SK-N-SH (cell line): ENCODE data around the gene ABHD2. TPM values are rescaled to one million over a fixed set of nuclear protein-coding genes. Genes with fewer than 3 reads are reported as not detected.

ENCODE experiments used
- CTCF ChIA-PET: fragments of 300-600, 350-600 bp; formaldehyde crosslinking; extraction: SDS; loops from one replicate; lab custom pipeline; 2021; lab: Yijun Ruan, JAX
- POLR2A ChIA-PET: fragments of 350-600 bp; sonication (Branson Sonifier 250); formaldehyde crosslinking; extraction: SDS; loops from one replicate; lab custom pipeline; 2020; ENCODE audit warnings: antibody characterized with exemption, inconsistent platforms; lab: Yijun Ruan, JAX
- DNase-seq: peaks from one replicate; pipeline ENCODE4 v3.0.0; 2012
- H2AFZ ChIP-seq: fragments of 200-600 bp; sonication (generic); 2 replicates; pipeline ENCODE4 v1.8.1; 2016; ENCODE audit warnings: antibody characterized with exemption, mild to moderate bottlenecking, low read depth
- H3F3A ChIP-seq: fragments of 200-600 bp; sonication (generic); replicated peaks from 2 replicates; pipeline ENCODE3; 2016; ENCODE audit warnings: antibody characterized with exemption, mild to moderate bottlenecking; ENCODE audit not compliant: insufficient read depth
- H3K27ac ChIP-seq, 2 experiments: fragments of 200-500 bp in 1 of 2; fragments of 200-600 bp in 1 of 2; sonication (Bioruptor generic) in 1 of 2; sonication (generic), shearing (Covaris generic) in 1 of 2; 2 replicates each; pipeline versions ENCODE4 v1.5.1 to v1.6.1; 2014 to 2016; ENCODE audit warnings: low read depth in 2 of 2, inconsistent platforms in 1 of 2, low read length in 1 of 2, mild to moderate bottlenecking in 1 of 2, mixed read lengths in 1 of 2
- H3K27me3 ChIP-seq: fragments of 200-600 bp; sonication (generic), shearing (Covaris generic); 2 replicates; pipeline ENCODE4 v1.6.1; 2016; ENCODE audit warnings: mixed run types; ENCODE audit not compliant: insufficient read depth
- H3K36me3 ChIP-seq, 2 experiments: fragments of 200-500 bp in 1 of 2; fragments of 200-600 bp in 1 of 2; sonication (Bioruptor generic) in 1 of 2; sonication (generic) in 1 of 2; replicated peaks in 1 of 2; 2 replicates each; pipeline versions ENCODE3 to v1.5.1; 2014 to 2016; ENCODE audit warnings: low read length in 1 of 2, mild to moderate bottlenecking in 1 of 2; ENCODE audit not compliant: insufficient read depth in 2 of 2, control insufficient read depth in 1 of 2
- H3K4me1 ChIP-seq, 2 experiments: fragments of 200-500 bp in 1 of 2; fragments of 200-600 bp in 1 of 2; sonication (Bioruptor generic) in 1 of 2; sonication (generic), shearing (Covaris generic) in 1 of 2; 2 replicates each; pipeline versions ENCODE4 v1.5.1 to v1.6.1; 2014 to 2016; ENCODE audit warnings: low read depth in 1 of 2, low read length in 1 of 2, mixed run types in 1 of 2; ENCODE audit not compliant: insufficient read depth in 2 of 2, control insufficient read depth in 1 of 2
- H3K4me2 ChIP-seq: fragments of 200-600 bp; sonication (generic), shearing (Covaris generic); 2 replicates; pipeline ENCODE4 v1.6.1; 2017; ENCODE audit warnings: mixed run types
- H3K4me3 ChIP-seq, 2 experiments: fragments of 200-500 bp in 1 of 2; fragments of 200-600 bp in 1 of 2; sonication (Bioruptor generic) in 1 of 2; sonication (generic), shearing (Covaris generic) in 1 of 2; 2 replicates each; pipeline versions ENCODE4 v1.5.1 to v1.8.1; 2014 to 2016; ENCODE audit warnings: low read depth in 2 of 2, inconsistent platforms in 1 of 2, low read length in 1 of 2, mild to moderate bottlenecking in 1 of 2, mixed read lengths in 1 of 2, moderate library complexity in 1 of 2
- H3K79me2 ChIP-seq: fragments of 200-600 bp; sonication (generic); 2 replicates; pipeline ENCODE4 v1.8.1; 2017; ENCODE audit warnings: mild to moderate bottlenecking; ENCODE audit not compliant: insufficient read depth
- H3K9ac ChIP-seq: fragments of 200-600 bp; sonication (generic); 2 replicates; pipeline ENCODE4 v1.6.1; 2017; ENCODE audit warnings: mixed run types
- H3K9me2 ChIP-seq: fragments of 200-600 bp; sonication (generic); 2 replicates; pipeline ENCODE4 v1.6.1; 2017; ENCODE audit warnings: mixed run types
- H3K9me3 ChIP-seq: fragments of 200-600 bp; sonication (generic); 2 replicates; pipeline ENCODE4 v1.6.1; 2017; ENCODE audit warnings: mixed run types, mild to moderate bottlenecking, moderate library complexity
- H4K20me1 ChIP-seq: fragments of 200-600 bp; sonication (generic); 2 replicates; pipeline ENCODE4 v1.6.1; 2017; ENCODE audit warnings: mild to moderate bottlenecking, mixed run types; ENCODE audit not compliant: insufficient read depth
- CHD2 ChIP-seq: fragments of 150-350 bp; IDR thresholded peaks from 2 replicates; pipeline ENCODE4 v1.6.1; 2018; ENCODE audit warnings: low read length; ENCODE audit not compliant: partially characterized antibody
- ELF1 ChIP-seq: IDR thresholded peaks from 2 replicates; pipeline ENCODE4 v1.4.0; 2012
- EZH2phosphoT487 ChIP-seq: fragments of 200-600 bp; sonication (generic); IDR thresholded peaks from 2 replicates; pipeline ENCODE4 v1.6.1; 2017; ENCODE audit warnings: low read depth, mixed run types, mild to moderate bottlenecking, antibody characterized with exemption, moderate library complexity, borderline replicate concordance
- FOXJ3 ChIP-seq: sonication (generic); formaldehyde crosslinking; IDR thresholded peaks from 2 replicates; pipeline ENCODE4 v1.5.1; 2020; ENCODE audit warnings: mild to moderate bottlenecking, missing genetic modification reagents
- IRF3 ChIP-seq: fragments of 150-350 bp; IDR thresholded peaks from 2 replicates; pipeline ENCODE4 v1.6.1; 2016; ENCODE audit warnings: mild to moderate bottlenecking, low read depth, low read length
- MEF2A ChIP-seq: IDR thresholded peaks from 2 replicates; pipeline ENCODE4 v1.4.0; 2012; ENCODE audit warnings: low read depth, borderline replicate concordance
- NFIC ChIP-seq: IDR thresholded peaks from 2 replicates; pipeline ENCODE4 v1.4.0; 2012; ENCODE audit warnings: borderline replicate concordance
- RCOR1 ChIP-seq: fragments of 150-350 bp; IDR thresholded peaks from 2 replicates; pipeline ENCODE4 v1.6.1; 2017; ENCODE audit warnings: antibody characterized with exemption, low read length
- SMC3 ChIP-seq: IDR thresholded peaks from 2 replicates; pipeline ENCODE4 v1.6.1; 2012; ENCODE audit warnings: low read depth, low read length, improper control_type of control experiment
- TAF1 ChIP-seq: IDR thresholded peaks from 2 replicates; pipeline ENCODE4 v1.6.1; 2012; ENCODE audit warnings: low read depth, mild to moderate bottlenecking, low read length, moderate library complexity, borderline replicate concordance
- USF1 ChIP-seq: IDR thresholded peaks from 2 replicates; pipeline ENCODE4 v1.4.0; 2012; ENCODE audit warnings: low read depth, borderline replicate concordance
- ZBTB33 ChIP-seq: IDR thresholded peaks from 2 replicates; pipeline ENCODE4 v1.4.0; 2012; ENCODE audit warnings: low read depth, borderline replicate concordance
- WGBS: methylation state at CpG from one replicate; pipeline ENCODE4 v1.1.6; 2017; ENCODE audit warnings: low lambda C conversion rate; 5-methylcytosine and 5-hydroxymethylcytosine counted together
- polyA plus RNA-seq, 3 experiments: library from polyadenylated mRNA; depleted of rRNA; stranded (reverse); fragments of >200 nt; gene quantifications; 2 replicates each; pipeline ENCODE4 v1.2.3, GENCODE V29; 2012
- TF ChIP-seq, protein P1 (sequence below): fragments of 150-350 bp; IDR thresholded peaks from 2 replicates; pipeline ENCODE4 v1.6.1; 2017; ENCODE audit warnings: antibody characterized with exemption, low read length, low read depth, borderline replicate concordance
- TF ChIP-seq, protein P2 (sequence below): fragments of 200-600 bp; sonication (generic); IDR thresholded peaks from 2 replicates; pipeline ENCODE4 v1.6.1; 2017; ENCODE audit warnings: antibody characterized with exemption, mild to moderate bottlenecking, moderate library complexity

Gene ABHD2
- polyA plus RNA-seq, 1 of the 3 experiments (the other 2 are of a cell fraction), result 19.2 TPM

- WGBS, result 17% methylated on average over 1 of the region's 1 CpG
- ChIA-PET CTCF (interaction anchor here (3.9 kb wide), 1 partner anchor 10 kb away, joined by 21 read pairs; no protein-coding TSS in a partner anchor), POLR2A (no interaction called here)
- Histone ChIP-seq H3F3A (no peaks in the 10 kb centered on the region), H3K27me3 (no peaks in the 10 kb centered on the region), H2AFZ (no peak overlapping the region), H3K9ac (no peak overlapping the region), H3K4me3 (no peak overlapping the region; a peak in 1 of 4 replicates), H3K27ac (no peak overlapping the region), H3K9me2 (no peaks in the 10 kb centered on the region), H3K36me3 (no peaks in the 10 kb centered on the region), H3K4me1 (no peaks in the 10 kb centered on the region), H4K20me1 (no peaks in the 10 kb centered on the region), H3K79me2 (no peaks in the 10 kb centered on the region), H3K9me3 (0 out of 2 replicates have a peak, but pooled peaks cover 6% of the 10 kb centered on the region), H3K4me2 (no peak overlapping the region)
- no peak for DNase-seq
- no peak for TF ChIP-seq EZH2phosphoT487
- TF ChIP-seq CHD2, result no peak
- TF ChIP-seq IRF3, result no peak
- TF ChIP-seq NFIC, result no peak
- TF ChIP-seq, protein P1, sequence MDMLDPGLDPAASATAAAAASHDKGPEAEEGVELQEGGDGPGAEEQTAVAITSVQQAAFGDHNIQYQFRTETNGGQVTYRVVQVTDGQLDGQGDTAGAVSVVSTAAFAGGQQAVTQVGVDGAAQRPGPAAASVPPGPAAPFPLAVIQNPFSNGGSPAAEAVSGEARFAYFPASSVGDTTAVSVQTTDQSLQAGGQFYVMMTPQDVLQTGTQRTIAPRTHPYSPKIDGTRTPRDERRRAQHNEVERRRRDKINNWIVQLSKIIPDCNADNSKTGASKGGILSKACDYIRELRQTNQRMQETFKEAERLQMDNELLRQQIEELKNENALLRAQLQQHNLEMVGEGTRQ, result no peak
- no peak for TF ChIP-seq RCOR1
- no peak for TF ChIP-seq ELF1
- no peak for TF ChIP-seq MEF2A
- no peak for TF ChIP-seq FOXJ3 (CRISPR knock-in tag)
- TF ChIP-seq USF1, result no peak
- TF ChIP-seq ZBTB33, result no peak
- TF ChIP-seq SMC3, result no peak
- no peak for TF ChIP-seq TAF1
- TF ChIP-seq, protein P2, sequence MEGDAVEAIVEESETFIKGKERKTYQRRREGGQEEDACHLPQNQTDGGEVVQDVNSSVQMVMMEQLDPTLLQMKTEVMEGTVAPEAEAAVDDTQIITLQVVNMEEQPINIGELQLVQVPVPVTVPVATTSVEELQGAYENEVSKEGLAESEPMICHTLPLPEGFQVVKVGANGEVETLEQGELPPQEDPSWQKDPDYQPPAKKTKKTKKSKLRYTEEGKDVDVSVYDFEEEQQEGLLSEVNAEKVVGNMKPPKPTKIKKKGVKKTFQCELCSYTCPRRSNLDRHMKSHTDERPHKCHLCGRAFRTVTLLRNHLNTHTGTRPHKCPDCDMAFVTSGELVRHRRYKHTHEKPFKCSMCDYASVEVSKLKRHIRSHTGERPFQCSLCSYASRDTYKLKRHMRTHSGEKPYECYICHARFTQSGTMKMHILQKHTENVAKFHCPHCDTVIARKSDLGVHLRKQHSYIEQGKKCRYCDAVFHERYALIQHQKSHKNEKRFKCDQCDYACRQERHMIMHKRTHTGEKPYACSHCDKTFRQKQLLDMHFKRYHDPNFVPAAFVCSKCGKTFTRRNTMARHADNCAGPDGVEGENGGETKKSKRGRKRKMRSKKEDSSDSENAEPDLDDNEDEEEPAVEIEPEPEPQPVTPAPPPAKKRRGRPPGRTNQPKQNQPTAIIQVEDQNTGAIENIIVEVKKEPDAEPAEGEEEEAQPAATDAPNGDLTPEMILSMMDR, result no peak
Measured at GRCh38 chr15:89067751-89068150, 20.5 kb upstream of the ABHD2 start.
